Stomach (tissue), 4 donors: ENCODE measurements around the gene ITGAE.

Experiments
- CTCF ChIP-seq, 7 experiments: fragments of 450-650 bp in 4 of 7; fragments of 200-600 bp in 3 of 7; sonication (generic) in 3 of 7; IDR thresholded peaks; one replicate each; pipeline ENCODE4 v1.5.1; 2016 to 2019; ENCODE audit warnings: antibody characterized with exemption in 7 of 7, control low read depth in 2 of 7, mild to moderate bottlenecking in 1 of 7
- POLR2A ChIP-seq, 4 donors: fragments of 450-650 bp; IDR thresholded peaks; one replicate each; pipeline ENCODE4 v1.6.1; 2016; ENCODE audit warnings: antibody characterized with exemption in 4 of 4, control low read depth in 2 of 4, mild to moderate bottlenecking in 1 of 4, moderate library complexity in 1 of 4
- POLR2AphosphoS5 ChIP-seq, 3 donors: sonication (generic); formaldehyde crosslinking; IDR thresholded peaks; one replicate each; pipeline ENCODE4 v1.6.1; 2016; ENCODE audit warnings: antibody characterized with exemption in 3 of 3

GRCh38 chr17:3675886-3676285, 125.1 kb downstream of the ITGAE start:
- no peak for TF ChIP-seq POLR2A (IDR thresholded peaks at IDR 0.05)
- TF ChIP-seq CTCF (IDR thresholded peaks at IDR 0.05): no peak
- no peak for TF ChIP-seq POLR2AphosphoS5 (IDR thresholded peaks at IDR 0.05)
